MM.1S (cell line): ENCODE measurements around the gene S100A8.
"Not testable (repeated sequence)": the region's sequence is repeated elsewhere in the genome, so short reads cannot be mapped to it uniquely, and the experiment has no call there.

Experiments used
- EZH2phosphoT487 ChIP-seq: fragments of 300-600 bp; sonication (generic); IDR thresholded peaks from 2 replicates; pipeline ENCODE4 v1.6.1; 2018; ENCODE audit warnings: antibody characterized with exemption, low read length
- TF ChIP-seq, protein P1 (sequence below): fragments of 300-600 bp; sonication (generic); IDR thresholded peaks from 2 replicates; pipeline ENCODE4 v1.5.1; 2016; ENCODE audit warnings: antibody characterized with exemption, low read length, mixed read lengths

GRCh38 chr1:153405825-153406599 lies 15.1 kb upstream of the S100A8 start:
- TF ChIP-seq, protein P1, sequence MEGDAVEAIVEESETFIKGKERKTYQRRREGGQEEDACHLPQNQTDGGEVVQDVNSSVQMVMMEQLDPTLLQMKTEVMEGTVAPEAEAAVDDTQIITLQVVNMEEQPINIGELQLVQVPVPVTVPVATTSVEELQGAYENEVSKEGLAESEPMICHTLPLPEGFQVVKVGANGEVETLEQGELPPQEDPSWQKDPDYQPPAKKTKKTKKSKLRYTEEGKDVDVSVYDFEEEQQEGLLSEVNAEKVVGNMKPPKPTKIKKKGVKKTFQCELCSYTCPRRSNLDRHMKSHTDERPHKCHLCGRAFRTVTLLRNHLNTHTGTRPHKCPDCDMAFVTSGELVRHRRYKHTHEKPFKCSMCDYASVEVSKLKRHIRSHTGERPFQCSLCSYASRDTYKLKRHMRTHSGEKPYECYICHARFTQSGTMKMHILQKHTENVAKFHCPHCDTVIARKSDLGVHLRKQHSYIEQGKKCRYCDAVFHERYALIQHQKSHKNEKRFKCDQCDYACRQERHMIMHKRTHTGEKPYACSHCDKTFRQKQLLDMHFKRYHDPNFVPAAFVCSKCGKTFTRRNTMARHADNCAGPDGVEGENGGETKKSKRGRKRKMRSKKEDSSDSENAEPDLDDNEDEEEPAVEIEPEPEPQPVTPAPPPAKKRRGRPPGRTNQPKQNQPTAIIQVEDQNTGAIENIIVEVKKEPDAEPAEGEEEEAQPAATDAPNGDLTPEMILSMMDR = not testable (repeated sequence)
- TF ChIP-seq EZH2phosphoT487 = not testable (repeated sequence)
